Measurements from ENCODE around the gene ARMC2. TPM values are rescaled to one million over a fixed set of nuclear protein-coding genes. Genes with fewer than 3 reads are reported as not detected.

The ARMC2 gene
- total and polyA plus RNA-seq, 2 of the 4 experiments (the other 2 are of a cell fraction) = 0.72 to 3.9 TPM

- dilution Hi-C loops (cut with HindIII; ENCODE audit: low sequenced_read_pairs, unreplicated experiment) (no loop called here), intact Hi-C loops (cut with micrococcal nuclease) (loop anchor here (5.0 kb wide), 1 partner anchor 81 kb away; no protein-coding TSS in a partner anchor), in situ Hi-C loops (cut with MboI; ENCODE audit: low sequenced_read_pairs) (no loop called here)
- DNase-seq (no peak), ATAC-seq (ENCODE audit: low read depth) (no peak)
- BruUV-seq (replicated peaks) = no TSS peak
- Histone ChIP-seq H2BK20ac (ENCODE audit: low read depth, low read length) (no peak overlapping the region), H4K91ac (ENCODE audit: insufficient read depth, low read depth, low read length) (no peak overlapping the region), H3K4ac (ENCODE audit: low read depth, low read length) (no peak overlapping the region), H3K4me2 (ENCODE audit: low read depth, low read length) (no peak overlapping the region), H3K27ac (ENCODE audit: insufficient read depth, low read length) (no peak overlapping the region), H3K4me1 (ENCODE audit: control insufficient read depth, insufficient read depth, low read length) (no peaks in the 10 kb centered on the region), H3K36me3 (ENCODE audit: control insufficient read depth, insufficient read depth, low read length) (peaks cover 21% of the 10 kb centered on the region), H2BK120ac (ENCODE audit: low read depth, low read length) (no peak overlapping the region), H2BK5ac (ENCODE audit: low read depth, low read length, poor library complexity, severe bottlenecking) (no peak overlapping the region), H3K56ac (ENCODE audit: extremely low read depth, insufficient read depth, low read length) (no peak overlapping the region), H3K14ac (replicated peaks; ENCODE audit: low read depth, low read length) (no peak overlapping the region), H3K4me3 (ENCODE audit: insufficient read depth, low read depth, low read length) (no peak overlapping the region), H4K20me1 (ENCODE audit: insufficient read depth, low read length) (no peaks in the 10 kb centered on the region), H3K79me1 (ENCODE audit: low read depth in 1 of 2, low read length in 2 of 2) (no peaks in the 10 kb centered on the region), H3K9me1 (ENCODE audit: insufficient read depth, low read length) (no peaks in the 10 kb centered on the region), H3K9ac (ENCODE audit: low read depth, low read length) (no peak overlapping the region), H3K23ac (ENCODE audit: low read depth, low read length) (no peak overlapping the region), H4K8ac (ENCODE audit: low read depth in 2 of 2, low read length in 2 of 2) (no peak overlapping the region), H2AFZ (replicated peaks; ENCODE audit: low read length, poor library complexity) (no peak overlapping the region), H2AK5ac (ENCODE audit: low read depth, low read length) (no peak overlapping the region), H4K5ac (ENCODE audit: low read depth, low read length) (no peak overlapping the region), H2BK15ac (ENCODE audit: low read depth, low read length) (no peak overlapping the region), H3K9me3 (ENCODE audit: control insufficient read depth, insufficient read depth, low read length) (no peaks in the 10 kb centered on the region), H3K27me3 (ENCODE audit: control insufficient read depth, insufficient read depth, low read length) (no peaks in the 10 kb centered on the region), H3K18ac (ENCODE audit: low read depth, low read length) (no peak overlapping the region), H2AK9ac (replicated peaks; ENCODE audit: low read depth, low read length, poor library complexity) (no peak overlapping the region)
- ChIA-PET CTCF (interaction anchor here (0.6 kb wide), 1 partner anchor 16 kb away, joined by 6 read pairs; no protein-coding TSS in a partner anchor), POLR2A (ENCODE audit: unreplicated experiment) (no interaction called here)
- TF ChIP-seq MAZ (IDR thresholded peaks at IDR 0.05; ENCODE audit: borderline replicate concordance, low read depth, low read length) (no peak), MAFK (IDR thresholded peaks at IDR 0.05; ENCODE audit: low read depth, low read length) (no peak), CTCF (conservative IDR thresholded peaks at IDR 0.05; ENCODE audit: low read depth, low read length) (no peak)
- no CpG with 5 or more reads among the region's 3 CpGs for WGBS, 2 experiments (ENCODE audit: extremely low coverage in 2 of 2, insufficient read length in 1 of 2)
These were observed 140.1 kb downstream of the ARMC2 start for GRCh38 chr6:108988296-108988695.
